A673 (cell line): Measurements from ENCODE around the gene AFAP1L1.

Experiments used
- CTCF ChIP-seq: fragments of 300-800, 200-600 bp; sonication (generic); conservative IDR thresholded peaks from 2 replicates; pipeline ENCODE4 v1.5.1; 2017; ENCODE audit warnings: low read depth, mild to moderate bottlenecking, antibody characterized with exemption, low read length, moderate library complexity, mixed read lengths
- EZH2 ChIP-seq: fragments of 200-600 bp; sonication (generic); IDR thresholded peaks from 2 replicates; pipeline ENCODE4 v1.6.1; 2017; ENCODE audit warnings: borderline replicate concordance, low read depth, mild to moderate bottlenecking, mixed read lengths, antibody characterized with exemption, low read length; ENCODE audit not compliant: poor library complexity, severe bottlenecking

- TF ChIP-seq CTCF = no peak
- TF ChIP-seq EZH2 = no peak
These were observed 93.8 kb downstream of the AFAP1L1 start for GRCh38 chr5:149365418-149365817.
